Stimulated activated CD4-positive, alpha-beta T cell treated with anti-CD3 and anti-CD28 coated beads, Interleukin-1b, Interleukin-23, amount 100 ng/mL, for 24 hours (primary cell): Measurements from ENCODE around the gene CAND2.

Experiments
- DNase-seq, 4 experiments: peaks; one replicate each; pipeline ENCODE4 v3.0.0-alpha.2; 2020; ENCODE audit warnings: low read depth in 4 of 4, low spot score in 1 of 4

The CAND2 gene

GRCh38 chr3:12803371-12803770 is 6.9 kb downstream of the CAND2 start:
- no peak for DNase-seq

- no peak for DNase-seq
These were observed 10.6 kb downstream of the CAND2 start for GRCh38 chr3:12807066-12807465.

- DNase-seq, result no peak
These were observed 11.3 kb downstream of the CAND2 start for GRCh38 chr3:12807601-12808359.

- DNase-seq, result no peak
These were observed 12.1 kb downstream of the CAND2 start for GRCh38 chr3:12808587-12808986.

GRCh38 chr3:12809001-12809400 is 12.5 kb downstream of the CAND2 start:
- no peak for DNase-seq

GRCh38 chr3:12809435-12809834 is 13.0 kb downstream of the CAND2 start:
- no peak for DNase-seq

GRCh38 chr3:12810013-12810780 is 13.7 kb downstream of the CAND2 start:
- peak; percentile 88 to 94 (median 92) for DNase-seq

- no peak for DNase-seq
These were observed 14.5 kb downstream of the CAND2 start for GRCh38 chr3:12810961-12811360.

- no peak for DNase-seq
These were observed 16.3 kb downstream of the CAND2 start for GRCh38 chr3:12812812-12813211.

GRCh38 chr3:12813967-12814366 is 17.5 kb downstream of the CAND2 start:
- DNase-seq, result no peak

GRCh38 chr3:12815078-12815477 is 18.6 kb downstream of the CAND2 start:
- no peak for DNase-seq

- DNase-seq, result no peak
These were observed 19.2 kb downstream of the CAND2 start for GRCh38 chr3:12815719-12816118.

- no peak for DNase-seq
These were observed 20.3 kb downstream of the CAND2 start for GRCh38 chr3:12816521-12817342.

GRCh38 chr3:12817343-12817710 is 20.8 kb downstream of the CAND2 start:
- DNase-seq, result no peak

GRCh38 chr3:12818273-12818672 is 21.8 kb downstream of the CAND2 start:
- no peak for DNase-seq

- no peak for DNase-seq
These were observed 22.3 kb downstream of the CAND2 start for GRCh38 chr3:12818773-12819172.

- no peak for DNase-seq
These were observed 26.4 kb downstream of the CAND2 start for GRCh38 chr3:12822725-12823373.

- no peak for DNase-seq
These were observed 27.8 kb downstream of the CAND2 start for GRCh38 chr3:12824299-12824698.

GRCh38 chr3:12825156-12825555 is 28.7 kb downstream of the CAND2 start:
- no peak for DNase-seq

GRCh38 chr3:12828751-12829150 is 32.3 kb downstream of the CAND2 start:
- no peak for DNase-seq

GRCh38 chr3:12829404-12829803 is 32.9 kb downstream of the CAND2 start:
- no peak for DNase-seq
